ENCODE measurements around the gene MSH5. TPM values are rescaled to one million over a fixed set of nuclear protein-coding genes. Genes with fewer than 3 reads are reported as not detected.

MSH5 gene
- polyA plus RNA-seq, 2 donors, result 6.3 to 15.8 TPM

- WGBS, 2 donors, result 87 to 90% methylated on average over 8 of the region's 8 CpGs
- H3K27me3 ChIP-seq (ENCODE audit: control insufficient read depth in 1 of 2, insufficient read depth in 2 of 2, low read length in 2 of 2), result no peaks in the 10 kb centered on the region
- peaks cover 0 to 2% of the 10 kb centered on the region in 2 donors for H3K4me1 ChIP-seq (ENCODE audit: control insufficient read depth in 2 of 2, insufficient read depth in 2 of 2, low read length in 1 of 2)
- no peaks in the 10 kb centered on the region for H3K9me3 ChIP-seq (ENCODE audit: control insufficient read depth in 2 of 2, insufficient read depth in 1 of 2, low read depth in 1 of 2, low read length in 1 of 2)
- no peak overlapping the region for H3K27ac ChIP-seq (ENCODE audit: low read depth in 2 of 2, low read length in 1 of 2)
- peaks cover 0 to 3% of the 10 kb centered on the region in 2 donors for H3K36me3 ChIP-seq (ENCODE audit: control insufficient read depth in 2 of 2, insufficient read depth in 2 of 2, low read length in 1 of 2)
- H3K4me3 ChIP-seq (ENCODE audit: low read depth in 1 of 2, low read length in 2 of 2), result no peak overlapping the region
These were observed 9.7 kb downstream of the MSH5 start for GRCh38 chr6:31749301-31750036.

GRCh38 chr6:31750411-31751022 lies 10.7 kb downstream of the MSH5 start:
- Histone ChIP-seq H3K27ac (ENCODE audit: low read depth in 2 of 2, low read length in 1 of 2) (no peak overlapping the region), H3K36me3 (ENCODE audit: control insufficient read depth in 2 of 2, insufficient read depth in 2 of 2, low read length in 1 of 2) (peaks cover 0 to 3% of the 10 kb centered on the region in 2 donors), H3K9me3 (ENCODE audit: control insufficient read depth in 2 of 2, insufficient read depth in 1 of 2, low read depth in 1 of 2, low read length in 1 of 2) (no peaks in the 10 kb centered on the region), H3K4me3 (ENCODE audit: low read depth in 1 of 2, low read length in 2 of 2) (no peak overlapping the region), H3K4me1 (ENCODE audit: control insufficient read depth in 2 of 2, insufficient read depth in 2 of 2, low read length in 1 of 2) (peaks cover 0 to 2% of the 10 kb centered on the region in 2 donors), H3K27me3 (ENCODE audit: control insufficient read depth in 1 of 2, insufficient read depth in 2 of 2, low read length in 2 of 2) (no peaks in the 10 kb centered on the region)
- WGBS, 2 donors, result 85 to 91% methylated on average over 7 of the region's 7 CpGs

- Histone ChIP-seq H3K9me3 (ENCODE audit: control insufficient read depth in 2 of 2, insufficient read depth in 1 of 2, low read depth in 1 of 2, low read length in 1 of 2) (no peaks in the 10 kb centered on the region), H3K27me3 (ENCODE audit: control insufficient read depth in 1 of 2, insufficient read depth in 2 of 2, low read length in 2 of 2) (no peaks in the 10 kb centered on the region), H3K4me1 (ENCODE audit: control insufficient read depth in 2 of 2, insufficient read depth in 2 of 2, low read length in 1 of 2) (no peaks in the 10 kb centered on the region), H3K4me3 (ENCODE audit: low read depth in 1 of 2, low read length in 2 of 2) (no peak overlapping the region), H3K36me3 (ENCODE audit: control insufficient read depth in 2 of 2, insufficient read depth in 2 of 2, low read length in 1 of 2) (no peaks in the 10 kb centered on the region), H3K27ac (ENCODE audit: low read depth in 2 of 2, low read length in 1 of 2) (no peak overlapping the region)
- WGBS, 2 donors, result 69 to 70% methylated on average over 8 of the region's 8 CpGs
These were observed 13.0 kb downstream of the MSH5 start for GRCh38 chr6:31752739-31753319.

GRCh38 chr6:31758281-31758680 lies 18.5 kb downstream of the MSH5 start:
- Histone ChIP-seq H3K36me3 (ENCODE audit: control insufficient read depth in 2 of 2, insufficient read depth in 2 of 2, low read length in 1 of 2) (no peaks in the 10 kb centered on the region), H3K9me3 (ENCODE audit: control insufficient read depth in 2 of 2, insufficient read depth in 1 of 2, low read depth in 1 of 2, low read length in 1 of 2) (no peaks in the 10 kb centered on the region), H3K27ac (ENCODE audit: low read depth in 2 of 2, low read length in 1 of 2) (no peak overlapping the region), H3K4me3 (ENCODE audit: low read depth in 1 of 2, low read length in 2 of 2) (no peak overlapping the region), H3K27me3 (ENCODE audit: control insufficient read depth in 1 of 2, insufficient read depth in 2 of 2, low read length in 2 of 2) (no peaks in the 10 kb centered on the region), H3K4me1 (ENCODE audit: control insufficient read depth in 2 of 2, insufficient read depth in 2 of 2, low read length in 1 of 2) (no peaks in the 10 kb centered on the region)
- 93 to 97% methylated on average over 2 of the region's 2 CpGs for WGBS, 2 donors

- Histone ChIP-seq H3K36me3 (ENCODE audit: control insufficient read depth in 2 of 2, insufficient read depth in 2 of 2, low read length in 1 of 2) (no peaks in the 10 kb centered on the region), H3K4me1 (ENCODE audit: control insufficient read depth in 2 of 2, insufficient read depth in 2 of 2, low read length in 1 of 2) (no peaks in the 10 kb centered on the region), H3K27me3 (ENCODE audit: control insufficient read depth in 1 of 2, insufficient read depth in 2 of 2, low read length in 2 of 2) (no peaks in the 10 kb centered on the region), H3K27ac (ENCODE audit: low read depth in 2 of 2, low read length in 1 of 2) (no peak overlapping the region), H3K4me3 (ENCODE audit: low read depth in 1 of 2, low read length in 2 of 2) (no peak overlapping the region), H3K9me3 (ENCODE audit: control insufficient read depth in 2 of 2, insufficient read depth in 1 of 2, low read depth in 1 of 2, low read length in 1 of 2) (no peaks in the 10 kb centered on the region)
- WGBS, 2 donors, result 81 to 96% methylated on average over 5 of the region's 5 CpGs
These were observed 21.0 kb downstream of the MSH5 start for GRCh38 chr6:31760790-31761189.

DNA sequence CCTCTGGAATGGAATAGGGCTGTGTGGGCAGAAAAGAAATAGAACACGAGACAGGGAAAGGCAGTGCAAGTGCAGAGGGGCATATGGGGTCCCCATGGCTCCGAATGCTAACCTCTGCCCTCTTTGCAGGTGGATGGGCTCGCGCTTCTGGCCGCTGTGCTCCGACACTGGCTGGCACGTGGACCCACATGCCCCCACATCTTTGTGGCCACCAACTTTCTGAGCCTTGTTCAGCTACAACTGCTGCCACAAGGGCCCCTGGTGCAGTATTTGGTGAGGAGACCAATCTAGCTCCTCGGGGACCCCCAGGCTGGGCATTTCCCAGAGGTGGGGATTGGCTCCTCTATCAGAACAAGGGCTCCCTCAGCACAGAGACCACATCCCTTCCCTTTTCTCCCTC lies 21.5 kb downstream of the MSH5 start:
- 95 to 98% methylated on average over 8 of the region's 8 CpGs for WGBS, 2 donors
- no peaks in the 10 kb centered on the region for H3K27me3 ChIP-seq (ENCODE audit: control insufficient read depth in 1 of 2, insufficient read depth in 2 of 2, low read length in 2 of 2)
- no peak overlapping the region for H3K27ac ChIP-seq (ENCODE audit: low read depth in 2 of 2, low read length in 1 of 2)
- no peaks in the 10 kb centered on the region for H3K36me3 ChIP-seq (ENCODE audit: control insufficient read depth in 2 of 2, insufficient read depth in 2 of 2, low read length in 1 of 2)
- H3K4me3 ChIP-seq (ENCODE audit: low read depth in 1 of 2, low read length in 2 of 2), result no peak overlapping the region
- H3K4me1 ChIP-seq (ENCODE audit: control insufficient read depth in 2 of 2, insufficient read depth in 2 of 2, low read length in 1 of 2), result peaks cover 0 to 2% of the 10 kb centered on the region in 2 donors
- no peaks in the 10 kb centered on the region for H3K9me3 ChIP-seq (ENCODE audit: control insufficient read depth in 2 of 2, insufficient read depth in 1 of 2, low read depth in 1 of 2, low read length in 1 of 2)

- 72 to 79% methylated on average over 4 of the region's 4 CpGs for WGBS, 2 donors
- Histone ChIP-seq H3K4me1 (ENCODE audit: control insufficient read depth in 2 of 2, insufficient read depth in 2 of 2, low read length in 1 of 2) (peaks cover 0 to 3% of the 10 kb centered on the region in 2 donors), H3K4me3 (ENCODE audit: low read depth in 1 of 2, low read length in 2 of 2) (no peak within 1 kb of the TSS), H3K9me3 (ENCODE audit: control insufficient read depth in 2 of 2, insufficient read depth in 1 of 2, low read depth in 1 of 2, low read length in 1 of 2) (no peaks in the 10 kb centered on the region), H3K27ac (ENCODE audit: low read depth in 2 of 2, low read length in 1 of 2) (no peak within 1 kb of the TSS), H3K36me3 (ENCODE audit: control insufficient read depth in 2 of 2, insufficient read depth in 2 of 2, low read length in 1 of 2) (no peaks in the 10 kb centered on the region), H3K27me3 (ENCODE audit: control insufficient read depth in 1 of 2, insufficient read depth in 2 of 2, low read length in 2 of 2) (no peaks in the 10 kb centered on the region)
These were observed 22.6 kb downstream of the MSH5 start, which contains the start of gene SAPCD1 for GRCh38 chr6:31762356-31762755. TSS of gene SAPCD1 (plus strand) at chr6:31762656. CDS start at chr6:31763055, 399 bp downstream.

DNA sequence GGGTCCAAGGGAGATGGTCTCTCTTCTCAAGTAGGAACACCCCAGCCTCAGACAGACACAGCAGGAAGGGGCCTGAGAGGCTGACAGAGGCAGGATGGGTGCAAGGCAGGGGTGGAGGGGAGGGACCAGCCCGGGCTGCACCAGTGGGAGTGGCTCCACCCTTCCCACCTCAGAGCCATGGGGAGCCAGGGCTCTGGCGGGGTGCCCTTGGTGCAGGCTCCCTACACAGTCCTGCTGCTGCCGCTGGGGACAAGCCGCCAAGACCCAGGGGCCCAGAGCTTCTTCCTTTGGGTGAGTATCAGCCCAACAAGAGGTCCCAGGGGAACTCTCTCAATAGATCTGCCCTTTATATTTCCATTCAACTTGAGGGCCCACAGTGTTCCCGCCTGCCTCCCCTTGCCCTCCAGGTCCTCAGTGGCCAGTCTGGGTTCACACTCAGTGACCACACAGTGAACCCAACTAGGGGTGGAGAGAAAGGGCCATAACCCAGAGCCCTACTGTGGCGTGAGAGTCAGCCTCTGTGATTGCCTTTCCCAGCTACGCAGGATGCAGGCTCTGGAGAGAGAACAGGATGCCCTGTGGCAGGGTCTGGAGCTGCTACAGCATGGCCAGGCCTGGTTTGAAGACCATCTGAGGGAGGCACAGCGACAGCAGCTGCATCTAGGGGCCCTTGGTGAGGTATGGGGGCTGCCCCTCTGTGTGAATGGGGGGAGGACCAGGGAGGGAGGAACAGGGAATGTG lies 23.2 kb downstream of the MSH5 start:
- H3K4me1 ChIP-seq (ENCODE audit: control insufficient read depth in 2 of 2, insufficient read depth in 2 of 2, low read length in 1 of 2), result peaks cover 0 to 3% of the 10 kb centered on the region in 2 donors
- no peaks in the 10 kb centered on the region for H3K27me3 ChIP-seq (ENCODE audit: control insufficient read depth in 1 of 2, insufficient read depth in 2 of 2, low read length in 2 of 2)
- H3K36me3 ChIP-seq (ENCODE audit: control insufficient read depth in 2 of 2, insufficient read depth in 2 of 2, low read length in 1 of 2), result no peaks in the 10 kb centered on the region
- no peak overlapping the region for H3K27ac ChIP-seq (ENCODE audit: low read depth in 2 of 2, low read length in 1 of 2)
- no peaks in the 10 kb centered on the region for H3K9me3 ChIP-seq (ENCODE audit: control insufficient read depth in 2 of 2, insufficient read depth in 1 of 2, low read depth in 1 of 2, low read length in 1 of 2)
- WGBS, 2 donors, result 75 to 82% methylated on average over 5 to 8 of the region's 8 CpGs
- no peak overlapping the region for H3K4me3 ChIP-seq (ENCODE audit: low read depth in 1 of 2, low read length in 2 of 2)

- Histone ChIP-seq H3K4me1 (ENCODE audit: control insufficient read depth in 2 of 2, insufficient read depth in 2 of 2, low read length in 1 of 2) (peaks cover 0 to 3% of the 10 kb centered on the region in 2 donors), H3K36me3 (ENCODE audit: control insufficient read depth in 2 of 2, insufficient read depth in 2 of 2, low read length in 1 of 2) (no peaks in the 10 kb centered on the region), H3K27ac (ENCODE audit: low read depth in 2 of 2, low read length in 1 of 2) (no peak overlapping the region), H3K27me3 (ENCODE audit: control insufficient read depth in 1 of 2, insufficient read depth in 2 of 2, low read length in 2 of 2) (no peaks in the 10 kb centered on the region), H3K4me3 (ENCODE audit: low read depth in 1 of 2, low read length in 2 of 2) (no peak overlapping the region), H3K9me3 (ENCODE audit: control insufficient read depth in 2 of 2, insufficient read depth in 1 of 2, low read depth in 1 of 2, low read length in 1 of 2) (no peaks in the 10 kb centered on the region)
- WGBS, 2 donors, result 20 to 30% methylated on average over 1 of the region's 1 CpG
These were observed 23.8 kb downstream of the MSH5 start for GRCh38 chr6:31763619-31763940.
